Femur (tissue), 1 donor: Measurements from ENCODE around the gene RRP36.
"Not testable (repeated sequence)": the region's sequence is repeated elsewhere in the genome, so short reads cannot be mapped to it uniquely, and the experiment has no call there.

Source experiments
- DNase-seq: peaks from one replicate; pipeline ENCODE4 v3.0.0-alpha.2; 2017

RRP36 gene

DNA sequence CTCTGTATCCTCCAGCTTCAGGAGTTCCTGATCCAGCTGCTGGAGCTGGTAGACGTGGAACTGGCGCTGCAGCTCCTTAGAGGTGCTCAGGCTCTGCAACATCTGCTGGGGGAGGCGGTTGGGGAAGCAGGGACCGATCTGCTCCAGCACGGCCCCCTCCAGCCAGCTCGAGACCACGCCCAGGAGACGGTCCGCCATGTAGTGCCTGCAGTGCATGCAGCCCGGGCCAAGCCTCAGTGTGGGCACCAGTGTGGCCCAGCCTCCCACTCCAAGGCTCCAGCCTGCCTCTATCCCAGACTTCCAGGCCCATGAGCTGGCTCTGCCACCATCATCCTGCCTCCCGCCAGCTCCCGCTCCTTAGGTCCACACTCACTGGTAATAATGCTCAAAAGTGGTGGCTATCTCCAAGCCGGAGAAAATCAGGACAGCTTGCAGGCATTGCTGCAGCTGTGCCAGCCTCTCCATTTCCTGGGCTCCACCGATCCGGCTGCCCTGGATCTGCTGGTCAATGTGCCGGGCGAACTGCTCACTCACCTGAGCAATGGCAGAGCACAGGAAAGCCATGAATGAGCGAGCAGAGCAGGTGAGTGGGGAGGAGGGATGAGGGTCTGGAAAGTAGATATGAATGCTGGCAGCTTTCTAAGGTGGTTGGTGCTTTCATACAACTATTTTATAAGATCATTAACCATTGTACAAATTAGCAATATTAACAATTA lies 19.3 kb downstream of the RRP36 start:
- no peak for DNase-seq

- not testable (repeated sequence) for DNase-seq
These were observed 20.1 kb downstream of the RRP36 start for GRCh38 chr6:43041475-43041874.

DNA sequence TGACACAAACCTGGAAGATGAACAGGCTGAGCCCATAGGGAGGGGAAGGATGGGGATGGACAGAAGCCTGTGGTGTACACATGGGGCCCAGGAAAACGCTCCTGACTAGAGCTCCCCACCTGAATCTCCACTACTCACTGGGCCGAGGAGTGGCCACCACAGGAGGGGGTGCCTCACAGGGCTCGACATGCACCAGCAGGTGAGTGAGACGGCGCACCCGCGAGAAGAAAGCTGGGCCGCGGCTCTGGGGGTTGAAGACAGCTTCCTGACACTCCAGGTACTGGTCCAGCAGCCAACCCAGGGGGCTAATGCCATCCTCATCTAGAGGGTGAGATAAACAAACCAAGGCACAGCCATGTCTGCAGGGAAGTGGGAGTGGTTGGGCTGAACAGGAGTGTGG lies 21.9 kb downstream of the RRP36 start:
- DNase-seq: no peak

GRCh38 chr6:43045371-43045930 lies 24.0 kb downstream of the RRP36 start:
- no peak for DNase-seq

- DNase-seq: no peak
These were observed 26.6 kb downstream of the RRP36 start for GRCh38 chr6:43047998-43048397.

GRCh38 chr6:43050981-43051380 lies 29.6 kb downstream of the RRP36 start:
- no peak for DNase-seq

- no peak for DNase-seq
These were observed 30.9 kb downstream of the RRP36 start for GRCh38 chr6:43052225-43052841.

DNA sequence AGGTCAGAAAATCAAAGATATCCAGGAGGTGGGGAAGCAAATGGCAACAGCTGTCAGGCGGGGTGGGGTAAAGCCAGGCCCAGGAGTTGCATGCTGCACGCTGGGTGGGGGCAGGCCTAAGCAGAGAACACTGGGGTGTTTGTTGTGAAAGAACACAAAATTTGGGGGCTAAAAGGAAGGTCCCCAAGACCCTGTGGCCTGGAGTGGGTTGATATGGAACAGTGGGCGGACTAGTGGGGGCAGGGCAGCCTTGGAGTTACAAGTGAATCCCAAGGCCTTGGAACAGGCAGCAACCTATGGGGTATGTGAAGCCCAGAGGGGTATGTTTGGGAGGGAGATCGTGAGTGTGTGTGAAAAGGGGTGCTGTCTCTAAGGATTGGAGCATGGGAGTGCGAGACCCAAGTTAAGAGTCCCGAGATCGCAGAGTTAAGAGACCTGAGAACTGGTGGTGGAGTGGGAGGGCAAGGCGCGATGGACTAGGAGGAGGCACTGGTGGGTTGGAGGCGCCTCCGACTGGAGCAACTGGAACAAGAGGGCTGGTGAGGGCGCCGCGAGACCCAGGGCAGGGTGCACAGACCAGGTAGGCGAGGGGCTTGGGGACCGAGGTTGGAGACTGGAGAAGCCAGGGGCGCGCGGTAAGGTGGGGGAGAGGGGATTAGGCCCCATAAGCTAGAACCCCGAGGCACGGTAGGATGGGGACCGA lies 31.6 kb downstream of the RRP36 start:
- DNase-seq: peak; percentile 56

DNA sequence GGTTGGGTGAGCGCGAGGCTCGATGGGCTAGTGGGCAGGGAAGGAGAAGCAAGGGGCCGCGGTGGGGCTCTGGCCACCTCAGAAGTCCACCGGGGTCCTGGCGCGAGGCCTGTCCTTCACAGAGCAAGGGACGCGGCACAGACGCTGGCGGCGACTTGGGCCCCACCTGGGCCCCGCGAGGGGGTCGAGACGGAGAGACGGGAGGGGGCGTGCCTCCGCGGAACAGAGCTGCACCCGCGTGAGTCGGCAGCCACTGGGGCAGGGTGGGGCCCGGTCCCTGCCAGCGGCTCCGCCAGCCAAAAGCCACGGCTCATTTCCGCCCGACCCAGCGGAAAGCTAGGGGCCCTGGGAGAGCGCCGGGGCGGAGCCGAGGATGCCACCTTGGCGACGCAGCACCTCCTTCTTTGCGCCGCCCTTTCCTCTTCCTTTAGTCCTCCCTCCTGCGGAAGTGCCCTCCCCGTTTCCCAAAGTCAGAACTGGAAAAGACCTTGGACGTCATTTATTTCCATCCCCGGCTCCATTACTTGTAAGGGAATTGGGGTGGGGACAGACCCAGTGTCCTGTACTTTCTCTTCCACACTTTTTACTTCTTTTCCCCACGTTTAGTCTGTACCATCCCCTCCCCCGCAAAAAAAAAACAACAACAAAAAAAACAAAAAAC lies 32.3 kb downstream of the RRP36 start, which contains the start of gene CUL7:
CUL7 (minus strand) TSS at position 307 of the 661 bp plus-strand sequence. CDS start 1,063 bp downstream, outside the sequence.
- DNase-seq: peak; percentile 97

DNA sequence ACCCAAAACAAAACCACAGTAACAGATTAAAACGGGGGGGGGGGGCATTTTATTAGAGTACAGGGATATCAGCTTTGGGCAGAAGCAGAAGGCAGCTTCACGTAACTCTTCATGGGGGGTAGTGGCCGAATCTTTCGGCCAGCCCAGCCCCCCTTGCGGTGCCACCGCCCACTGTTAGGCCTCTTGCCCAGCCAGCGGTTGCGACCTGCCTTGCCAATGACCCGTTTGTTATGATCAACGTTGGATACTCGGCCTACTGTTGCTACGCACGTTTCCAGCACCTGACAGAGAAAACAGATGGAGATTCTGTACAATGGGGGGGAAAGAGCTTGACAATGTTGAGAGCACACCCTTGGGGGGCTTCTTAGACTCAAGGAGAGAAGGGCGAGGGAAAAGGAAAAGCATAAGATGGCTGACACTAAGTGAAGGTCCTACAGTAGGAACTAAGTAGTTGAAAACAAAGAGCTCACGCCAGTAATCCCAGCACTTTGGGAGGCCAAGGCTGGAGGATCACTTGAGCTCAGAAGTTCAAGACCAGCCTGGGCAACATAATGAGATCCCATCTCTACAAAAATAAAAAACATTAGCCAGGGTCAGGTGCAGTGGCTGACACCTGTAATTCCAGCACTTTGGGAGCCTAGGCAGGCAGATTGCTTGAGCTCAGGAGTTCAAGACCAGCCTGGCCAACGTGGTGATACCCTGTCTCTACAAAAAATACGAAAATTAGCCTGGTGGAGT lies 33.0 kb downstream of the RRP36 start:
- peak; percentile 48 for DNase-seq

- no peak for DNase-seq
These were observed 34.5 kb downstream of the RRP36 start for GRCh38 chr6:43055966-43056365.

DNA sequence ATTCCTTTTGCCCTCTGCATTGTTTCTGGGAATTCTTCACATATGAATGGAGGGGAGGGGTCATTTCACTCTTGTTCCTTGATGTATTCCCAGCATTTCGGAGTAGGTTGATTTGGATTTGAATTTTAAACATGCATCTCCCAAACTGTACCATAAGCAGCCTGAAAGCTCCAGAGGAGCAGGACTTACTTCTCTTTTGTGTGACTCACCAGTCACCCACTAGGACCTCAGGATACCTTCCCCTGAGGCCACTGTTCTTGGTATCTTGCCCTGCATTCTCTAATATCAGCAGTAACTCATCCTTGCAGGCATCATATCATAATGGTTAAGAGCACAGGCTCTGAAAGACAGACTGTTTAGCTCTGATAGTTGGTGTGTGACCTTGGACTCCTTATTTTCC lies 37.1 kb downstream of the RRP36 start:
- DNase-seq: no peak

DNA sequence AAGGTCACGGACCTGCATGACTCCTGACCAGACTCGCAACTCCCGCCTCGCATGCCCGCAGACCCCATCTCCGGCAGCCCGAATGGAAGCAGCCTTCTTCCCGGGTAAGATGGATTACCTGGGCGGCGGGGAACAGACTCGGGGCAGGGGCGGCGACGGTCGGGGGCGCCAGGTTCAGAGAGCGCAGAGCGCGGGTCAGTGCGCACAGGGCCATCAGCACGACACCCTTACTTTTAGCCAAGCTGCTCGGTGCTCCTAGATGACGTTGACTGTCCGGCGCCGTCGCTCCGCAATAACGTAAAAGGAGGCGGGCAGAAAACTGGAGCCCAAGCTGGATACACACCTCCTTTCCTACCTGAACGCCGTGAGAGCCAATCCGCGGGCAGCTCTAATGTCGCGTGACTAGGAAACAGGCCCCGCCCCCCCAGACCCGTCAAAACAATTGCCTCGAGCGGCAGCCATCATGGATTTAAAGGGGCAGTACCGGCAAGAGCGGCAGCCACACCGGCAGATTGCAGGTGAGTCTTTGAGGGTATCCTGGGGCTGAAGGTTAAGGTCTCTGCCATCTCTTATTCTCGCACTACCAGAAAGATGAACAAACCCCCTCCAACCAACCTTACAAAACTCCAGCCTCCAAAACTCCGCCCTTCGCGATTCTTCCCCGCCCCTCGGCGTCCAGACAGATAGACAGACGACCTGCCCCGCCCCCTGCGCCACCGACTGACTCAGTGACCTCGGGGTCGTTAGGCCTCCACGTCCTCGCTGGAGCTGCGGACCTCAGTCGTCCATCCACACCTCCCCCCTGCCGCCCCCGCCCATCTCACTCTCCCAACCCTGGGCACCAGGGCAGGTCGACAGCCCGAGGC lies 38.0 kb downstream of the RRP36 start, which contains the start of the genes KLC4 and MRPL2:
KLC4 (plus strand) TSS at position 464 of the 866 bp plus-strand sequence. CDS start 1,705 bp downstream, outside the sequence.
MRPL2 (minus strand) TSS at position 267 of the 866 bp plus-strand sequence; CDS start at position 214, 53 bp downstream.
- DNase-seq: peak; percentile 100

DNA sequence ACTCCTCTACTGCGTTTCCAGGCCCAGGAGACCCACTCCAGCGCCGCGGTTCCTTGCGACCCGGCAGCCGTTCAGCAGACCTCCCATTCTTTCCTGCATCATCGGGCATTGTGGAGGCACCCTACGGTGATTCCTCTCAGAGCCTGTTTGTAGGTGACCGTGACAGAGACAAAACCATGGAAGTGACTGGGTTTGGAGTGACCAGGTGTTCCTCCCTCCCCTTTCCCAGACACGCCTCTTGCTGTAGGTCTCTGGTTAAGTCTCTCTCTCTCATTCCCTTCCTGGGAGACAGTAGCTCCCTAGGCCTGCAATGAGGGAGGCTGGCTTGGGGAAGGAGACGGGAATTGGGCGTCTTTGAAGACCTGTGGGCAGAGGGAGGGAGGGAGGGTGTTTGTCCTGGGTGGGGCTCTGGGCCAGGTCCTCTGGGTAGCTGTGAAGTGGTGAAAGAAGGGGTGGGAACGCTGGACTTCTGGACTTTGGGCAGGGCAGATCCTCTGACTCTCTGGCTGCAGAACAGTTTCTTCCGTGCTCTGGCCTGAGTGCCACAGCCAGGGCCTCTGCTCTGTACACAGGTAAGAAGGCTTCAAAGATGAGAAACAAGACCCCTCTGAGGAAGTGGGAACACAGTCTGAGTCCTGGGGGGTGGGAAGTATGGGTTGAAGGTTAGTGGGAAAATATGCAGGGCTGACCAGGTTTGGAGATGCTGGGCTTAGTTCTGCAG lies 38.8 kb downstream of the RRP36 start:
- no peak for DNase-seq

GRCh38 chr6:43060755-43061633 lies 39.6 kb downstream of the RRP36 start:
- DNase-seq: no peak

DNA sequence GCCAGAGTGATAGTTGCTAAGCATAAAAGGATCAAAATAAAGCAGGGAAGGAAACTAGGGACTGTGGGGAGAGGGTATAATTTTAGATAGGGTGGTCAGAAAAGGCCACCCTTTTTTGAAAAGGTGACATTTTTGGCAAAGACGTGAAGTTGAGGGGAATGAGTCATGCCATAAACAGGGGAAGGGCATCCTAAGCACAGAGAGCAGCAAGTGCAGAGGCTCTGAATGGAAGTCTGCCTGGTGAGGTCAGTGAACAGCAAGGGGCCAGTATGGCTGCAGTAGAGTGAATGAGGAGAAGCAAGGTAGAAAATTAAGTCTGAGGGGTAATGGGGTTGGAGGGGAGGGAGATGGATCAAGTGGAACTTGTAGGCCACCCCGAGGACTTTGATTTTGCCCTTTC lies 40.4 kb downstream of the RRP36 start:
- no peak for DNase-seq

DNA sequence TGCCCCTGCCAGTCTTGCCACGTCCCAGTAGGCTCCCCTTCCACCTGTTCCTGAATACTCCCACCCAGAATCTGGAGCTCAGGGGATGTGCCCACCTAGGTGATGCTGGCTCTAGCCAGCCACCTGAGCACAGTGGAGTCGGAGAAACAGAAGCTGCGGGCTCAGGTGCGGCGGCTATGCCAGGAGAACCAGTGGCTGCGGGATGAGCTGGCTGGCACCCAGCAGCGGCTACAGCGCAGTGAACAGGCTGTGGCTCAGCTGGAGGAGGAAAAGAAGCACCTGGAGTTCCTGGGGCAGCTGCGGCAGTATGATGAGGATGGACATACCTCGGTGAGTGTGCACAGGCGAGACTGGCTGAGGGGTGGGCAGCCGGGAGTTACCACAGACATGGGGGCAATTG lies 41.4 kb downstream of the RRP36 start:
- no peak for DNase-seq

- no peak for DNase-seq
These were observed 48.7 kb downstream of the RRP36 start for GRCh38 chr6:43070028-43070632.
